ENCODE measurements around the gene CDC42EP4. TPM values are rescaled to one million over a fixed set of nuclear protein-coding genes. Genes with fewer than 3 reads are reported as not detected.

Gene CDC42EP4
- total and polyA plus RNA-seq, 10 donors = 7.9 to 69.6 (median 43.3) TPM

- 26 to 39% (median 29%) methylated on average over 10 to 16 of the region's 16 CpGs for WGBS, 5 donors
- H3K9me3 ChIP-seq = no peaks in the 10 kb centered on the region
- peak overlapping the region; percentile 32 to 95 (median 86) for H3K27ac ChIP-seq
- peak; percentile 84 for DNase-seq
- peaks cover 19 to 92% (median 52%) of the 10 kb centered on the region in 6 donors for H3K4me1 ChIP-seq
- peaks cover 0 to 22% (median 0%) of the 10 kb centered on the region in 7 donors for H3K27me3 ChIP-seq (replicated peaks in 1 of 7)
- intact Hi-C loops (cut with DNase I; ENCODE audit: low total_unique reads) = no loop called here
- peak overlapping the region in 3 of 8 donors; percentile 16 to 56 (median 28) for H3K4me3 ChIP-seq
- TF ChIP-seq POLR2A (IDR thresholded peaks at IDR 0.05) (no peak), POLR2AphosphoS5 (IDR thresholded peaks at IDR 0.05) (peak; percentile 74 to 88 (median 84))
- TF ChIP-seq, protein P1, sequence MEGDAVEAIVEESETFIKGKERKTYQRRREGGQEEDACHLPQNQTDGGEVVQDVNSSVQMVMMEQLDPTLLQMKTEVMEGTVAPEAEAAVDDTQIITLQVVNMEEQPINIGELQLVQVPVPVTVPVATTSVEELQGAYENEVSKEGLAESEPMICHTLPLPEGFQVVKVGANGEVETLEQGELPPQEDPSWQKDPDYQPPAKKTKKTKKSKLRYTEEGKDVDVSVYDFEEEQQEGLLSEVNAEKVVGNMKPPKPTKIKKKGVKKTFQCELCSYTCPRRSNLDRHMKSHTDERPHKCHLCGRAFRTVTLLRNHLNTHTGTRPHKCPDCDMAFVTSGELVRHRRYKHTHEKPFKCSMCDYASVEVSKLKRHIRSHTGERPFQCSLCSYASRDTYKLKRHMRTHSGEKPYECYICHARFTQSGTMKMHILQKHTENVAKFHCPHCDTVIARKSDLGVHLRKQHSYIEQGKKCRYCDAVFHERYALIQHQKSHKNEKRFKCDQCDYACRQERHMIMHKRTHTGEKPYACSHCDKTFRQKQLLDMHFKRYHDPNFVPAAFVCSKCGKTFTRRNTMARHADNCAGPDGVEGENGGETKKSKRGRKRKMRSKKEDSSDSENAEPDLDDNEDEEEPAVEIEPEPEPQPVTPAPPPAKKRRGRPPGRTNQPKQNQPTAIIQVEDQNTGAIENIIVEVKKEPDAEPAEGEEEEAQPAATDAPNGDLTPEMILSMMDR (IDR thresholded peaks at IDR 0.05 in 8 of 11, conservative IDR thresholded peaks at IDR 0.05 in 3 of 11) = peak in 7 of 11 experiments; percentile 20 to 50 (median 38)
- no peaks in the 10 kb centered on the region for H3K36me3 ChIP-seq
Measured at GRCh38 chr17:73304971-73305812, 6.6 kb downstream of the CDC42EP4 start.

DNA sequence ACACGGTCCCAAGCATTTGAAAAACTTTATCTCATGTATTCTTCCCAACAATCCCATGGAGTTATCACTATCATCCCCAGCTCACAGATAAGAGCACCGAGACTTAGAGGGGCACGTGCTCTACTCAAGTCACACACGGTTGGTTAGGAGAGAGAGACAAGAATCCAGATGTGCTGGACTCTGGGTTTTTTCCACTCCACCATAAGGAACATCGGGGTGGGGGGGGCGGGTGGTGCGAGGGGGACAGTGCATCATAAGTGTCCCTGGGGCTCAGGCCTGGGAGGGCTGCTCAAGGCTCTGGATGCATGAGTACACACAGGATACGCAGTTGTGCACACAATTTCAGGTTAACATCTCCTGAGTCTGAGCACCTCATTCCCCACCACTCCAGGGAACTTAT lies 7.4 kb downstream of the CDC42EP4 start:
- no peaks in the 10 kb centered on the region for H3K9me3 ChIP-seq
- TF ChIP-seq POLR2A (IDR thresholded peaks at IDR 0.05) (no peak), POLR2AphosphoS5 (IDR thresholded peaks at IDR 0.05) (no peak)
- TF ChIP-seq, protein P1 (IDR thresholded peaks at IDR 0.05 in 8 of 11, conservative IDR thresholded peaks at IDR 0.05 in 3 of 11) = no peak
- peaks cover 13 to 92% (median 48%) of the 10 kb centered on the region in 6 donors for H3K4me1 ChIP-seq
- no peak for DNase-seq
- 45 to 77% (median 73%) methylated on average over 7 to 8 of the region's 8 CpGs for WGBS, 5 donors
- intact Hi-C loops (cut with DNase I; ENCODE audit: low total_unique reads) = no loop called here
- H3K36me3 ChIP-seq = no peaks in the 10 kb centered on the region
- peak overlapping the region in 7 of 8 donors; percentile 59 to 95 (median 91) for H3K27ac ChIP-seq
- H3K4me3 ChIP-seq = peak overlapping the region in 2 of 8 donors; percentile 28 to 56
- peaks cover 0 to 17% (median 0%) of the 10 kb centered on the region in 7 donors for H3K27me3 ChIP-seq (replicated peaks in 1 of 7)

DNA sequence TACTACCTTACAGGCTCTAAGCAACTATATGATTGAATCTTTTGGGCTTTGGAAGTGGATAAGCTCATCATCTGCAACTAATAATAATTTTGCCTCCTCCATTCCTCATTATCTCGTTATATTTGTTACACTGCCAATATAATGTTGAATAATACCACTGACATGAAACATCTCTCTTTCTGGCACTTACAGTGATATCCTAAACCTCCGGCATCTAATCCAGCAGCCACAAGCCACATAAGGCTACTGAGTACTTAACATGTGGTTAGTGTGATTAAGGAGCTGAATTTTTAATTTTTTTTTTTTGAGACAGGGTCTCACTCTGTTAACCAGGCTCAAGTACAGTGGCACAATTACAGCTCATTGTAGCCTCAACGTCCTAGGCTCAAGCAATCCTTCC lies 9.6 kb downstream of the CDC42EP4 start:
- Histone ChIP-seq H3K9me3 (no peaks in the 10 kb centered on the region), H3K36me3 (no peaks in the 10 kb centered on the region), H3K27ac (peak overlapping the region in 5 of 8 donors; percentile 8 to 91 (median 15)), H3K4me1 (peaks cover 18 to 89% (median 45%) of the 10 kb centered on the region in 6 donors), H3K4me3 (no peak overlapping the region), H3K27me3 (replicated peaks in 1 of 7) (peaks cover 0 to 11% (median 0%) of the 10 kb centered on the region in 7 donors)
- WGBS, 5 donors = 69 to 84% (median 78%) methylated on average over 3 of the region's 3 CpGs
- DNase-seq = no peak
- intact Hi-C loops (cut with DNase I; ENCODE audit: low total_unique reads) = no loop called here
- no peak for TF ChIP-seq POLR2AphosphoS5 (IDR thresholded peaks at IDR 0.05)
- TF ChIP-seq POLR2A (IDR thresholded peaks at IDR 0.05) = no peak
- TF ChIP-seq, protein P1 (IDR thresholded peaks at IDR 0.05 in 8 of 11, conservative IDR thresholded peaks at IDR 0.05 in 3 of 11) = no peak

DNA sequence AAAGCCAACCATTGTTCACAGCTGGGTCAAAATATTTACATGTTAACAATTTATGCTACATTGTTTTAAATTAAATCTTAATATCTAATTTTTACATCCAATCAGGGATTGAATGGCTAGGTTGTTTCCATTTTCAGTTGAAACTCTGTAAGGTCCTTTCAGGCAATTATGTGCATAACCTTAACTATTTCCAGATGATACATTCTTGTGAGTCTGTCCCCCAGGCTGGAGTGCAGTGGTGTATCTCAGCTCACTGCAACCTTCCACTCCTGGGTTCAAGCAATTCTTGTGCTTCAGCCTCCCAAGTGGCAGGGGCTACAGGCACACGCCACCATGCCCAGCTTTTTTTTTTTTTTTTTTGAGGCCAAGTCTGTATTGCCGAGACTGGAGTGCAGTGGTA lies 10.4 kb downstream of the CDC42EP4 start:
- Histone ChIP-seq H3K27me3 (replicated peaks in 1 of 7) (peaks cover 0 to 11% (median 0%) of the 10 kb centered on the region in 7 donors), H3K4me3 (no peak overlapping the region), H3K27ac (peak overlapping the region in 1 of 8 donors; percentile 91), H3K9me3 (no peaks in the 10 kb centered on the region), H3K4me1 (peaks cover 18 to 81% (median 37%) of the 10 kb centered on the region in 6 donors), H3K36me3 (no peaks in the 10 kb centered on the region)
- intact Hi-C loops (cut with DNase I; ENCODE audit: low total_unique reads) = no loop called here
- TF ChIP-seq POLR2A (IDR thresholded peaks at IDR 0.05) (no peak), POLR2AphosphoS5 (IDR thresholded peaks at IDR 0.05) (no peak)
- TF ChIP-seq, protein P1 (IDR thresholded peaks at IDR 0.05 in 8 of 11, conservative IDR thresholded peaks at IDR 0.05 in 3 of 11) = no peak
- DNase-seq = no peak
- WGBS, 5 donors = 85 to 94% (median 94%) methylated on average over 2 of the region's 2 CpGs
